Measurements from ENCODE around the gene EXO1. TPM values are rescaled to one million over a fixed set of nuclear protein-coding genes. Genes with fewer than 3 reads are reported as not detected.

The EXO1 gene
- total and polyA plus RNA-seq, 8 donors = 4.0 to 16.2 (median 11.0) TPM

GRCh38 chr1:241916196-241916595, 68.2 kb downstream of the EXO1 start:
- no peaks in the 10 kb centered on the region for H3K36me3 ChIP-seq
- ATAC-seq = no peak
- no peak for TF ChIP-seq CTCF (IDR thresholded peaks at IDR 0.05)
- no peaks in the 10 kb centered on the region for H3K27me3 ChIP-seq
- H3K9me3 ChIP-seq = peaks cover 0 to 2% of the 10 kb centered on the region in 2 donors
- H3K27ac ChIP-seq = no peak overlapping the region
- intact Hi-C loops (cut with DNase I) = no loop called here
- DNase-seq = no peak
- no peak overlapping the region for H3K4me3 ChIP-seq
- no peaks in the 10 kb centered on the region for H3K4me1 ChIP-seq

- Histone ChIP-seq H3K9me3 (peaks cover 0 to 2% of the 10 kb centered on the region in 2 donors), H3K4me3 (no peak overlapping the region), H3K27ac (no peak overlapping the region), H3K36me3 (no peaks in the 10 kb centered on the region), H3K27me3 (no peaks in the 10 kb centered on the region), H3K4me1 (no peaks in the 10 kb centered on the region)
- TF ChIP-seq CTCF (IDR thresholded peaks at IDR 0.05) = no peak
- ATAC-seq (no peak), DNase-seq (no peak)
- intact Hi-C loops (cut with DNase I) = no loop called here
Measured at GRCh38 chr1:241917487-241917886, 69.5 kb downstream of the EXO1 start.

GRCh38 chr1:241918879-241919278, 70.9 kb downstream of the EXO1 start:
- no peaks in the 10 kb centered on the region for H3K27me3 ChIP-seq
- no peak overlapping the region for H3K4me3 ChIP-seq
- TF ChIP-seq CTCF (IDR thresholded peaks at IDR 0.05) = no peak
- DNase-seq = no peak
- H3K9me3 ChIP-seq = peaks cover 0 to 2% of the 10 kb centered on the region in 2 donors
- no peaks in the 10 kb centered on the region for H3K4me1 ChIP-seq
- no peak for ATAC-seq
- intact Hi-C loops (cut with DNase I) = no loop called here
- H3K27ac ChIP-seq = no peak overlapping the region
- no peaks in the 10 kb centered on the region for H3K36me3 ChIP-seq

GRCh38 chr1:241924080-241924808, 76.2 kb downstream of the EXO1 start:
- Histone ChIP-seq H3K27ac (no peak overlapping the region), H3K36me3 (no peaks in the 10 kb centered on the region), H3K4me3 (no peak overlapping the region), H3K9me3 (no peaks in the 10 kb centered on the region), H3K4me1 (no peaks in the 10 kb centered on the region), H3K27me3 (no peaks in the 10 kb centered on the region)
- DNase-seq (no peak), ATAC-seq (no peak)
- intact Hi-C loops (cut with DNase I) = no loop called here
- no peak for TF ChIP-seq CTCF (IDR thresholded peaks at IDR 0.05)

- no peak overlapping the region for H3K27ac ChIP-seq
- no peaks in the 10 kb centered on the region for H3K4me1 ChIP-seq
- no peaks in the 10 kb centered on the region for H3K27me3 ChIP-seq
- TF ChIP-seq CTCF (IDR thresholded peaks at IDR 0.05) = no peak
- ATAC-seq = no peak
- H3K4me3 ChIP-seq = no peak overlapping the region
- no peaks in the 10 kb centered on the region for H3K36me3 ChIP-seq
- H3K9me3 ChIP-seq = no peaks in the 10 kb centered on the region
- intact Hi-C loops (cut with DNase I) = no loop called here
- DNase-seq = no peak
Measured at GRCh38 chr1:241926141-241926540, 78.1 kb downstream of the EXO1 start.
